ENCODE measurements around the gene FOXL2NB.
A peak's percentile ranks its signal among the peaks of the same experiment; 100 is the strongest.

Gene FOXL2NB

GRCh38 chr3:138933068-138933668 lies 13.8 kb upstream of the FOXL2NB start:
- DNase-seq = no peak

GRCh38 chr3:138933981-138934691 lies 12.9 kb upstream of the FOXL2NB start:
- DNase-seq = no peak

- DNase-seq = no peak
Measured at GRCh38 chr3:138935505-138935862, 11.5 kb upstream of the FOXL2NB start.

GRCh38 chr3:138935863-138936740 lies 10.9 kb upstream of the FOXL2NB start:
- peak in 1 of 2 experiments; percentile 8 for DNase-seq

- no peak for DNase-seq
Measured at GRCh38 chr3:138936741-138937689, 10.0 kb upstream of the FOXL2NB start.

- no peak for DNase-seq
Measured at GRCh38 chr3:138937690-138938055, 9.3 kb upstream of the FOXL2NB start.

GRCh38 chr3:138938056-138938876 lies 8.8 kb upstream of the FOXL2NB start:
- no peak for DNase-seq

- no peak for DNase-seq
Measured at GRCh38 chr3:138938877-138939560, 8.0 kb upstream of the FOXL2NB start.

- DNase-seq = no peak
Measured at GRCh38 chr3:138939561-138940241, 7.3 kb upstream of the FOXL2NB start.

GRCh38 chr3:138940446-138940845 lies 6.6 kb upstream of the FOXL2NB start:
- no peak for DNase-seq

- no peak for DNase-seq
Measured at GRCh38 chr3:138941259-138941885, 5.6 kb upstream of the FOXL2NB start.

GRCh38 chr3:138942271-138942670 lies 4.7 kb upstream of the FOXL2NB start:
- no peak for DNase-seq

- no peak for DNase-seq
Measured at GRCh38 chr3:138942861-138943623, 4.0 kb upstream of the FOXL2NB start.

GRCh38 chr3:138943724-138944653 lies 3.0 kb upstream of the FOXL2NB start:
- no peak for DNase-seq

- no peak for DNase-seq
Measured at GRCh38 chr3:138944654-138944928, 2.4 kb upstream of the FOXL2NB start.

- no peak for DNase-seq
Measured at GRCh38 chr3:138944929-138945708, 1.9 kb upstream of the FOXL2NB start.

All from NCI-H187 (cell line).